IMR-90 (cell line): ENCODE data around the gene SRGN.

Experiments
- BHLHE40 ChIP-seq: fragments of 150-350 bp; IDR thresholded peaks from 2 replicates; pipeline ENCODE4 v1.6.1; 2016; ENCODE audit warnings: mild to moderate bottlenecking, low read depth, low read length
- CEBPB ChIP-seq: IDR thresholded peaks from 2 replicates; pipeline ENCODE4 v1.6.1; 2012; ENCODE audit warnings: low read depth, low read length, improper control_type of control experiment
- CTCF ChIP-seq: conservative IDR thresholded peaks from 2 replicates; pipeline ENCODE4 v1.5.1; 2012; ENCODE audit warnings: mild to moderate bottlenecking, low read depth, low read length, improper control_type of control experiment
- FOS ChIP-seq: fragments of 150-350 bp; IDR thresholded peaks from 2 replicates; pipeline ENCODE4 v1.6.1; 2016; ENCODE audit warnings: low read depth, low read length
- MAFK ChIP-seq: IDR thresholded peaks from 2 replicates; pipeline ENCODE4 v1.6.1; 2012; ENCODE audit warnings: low read depth, low read length, improper control_type of control experiment
- MAZ ChIP-seq: IDR thresholded peaks from 2 replicates; pipeline ENCODE4 v1.6.1; 2012; ENCODE audit warnings: low read depth, mild to moderate bottlenecking, low read length, improper control_type of control experiment, moderate library complexity, borderline replicate concordance
- POLR2A ChIP-seq: IDR thresholded peaks from 2 replicates; pipeline ENCODE4 v1.6.1; 2012; ENCODE audit warnings: mild to moderate bottlenecking, low read depth, low read length
- RAD21 ChIP-seq: IDR thresholded peaks from 2 replicates; pipeline ENCODE4 v1.6.1; 2012; ENCODE audit warnings: low read length, improper control_type of control experiment
- RFX5 ChIP-seq: IDR thresholded peaks from 2 replicates; pipeline ENCODE4 v1.8.0; 2012; ENCODE audit warnings: low read depth, mild to moderate bottlenecking, low read length, moderate library complexity
- SMC3 ChIP-seq: fragments of 150-350 bp; IDR thresholded peaks from 2 replicates; pipeline ENCODE4 v1.6.1; 2016; ENCODE audit warnings: low read depth, mild to moderate bottlenecking, antibody characterized with exemption, low read length, moderate library complexity
- USF2 ChIP-seq: fragments of 150-350 bp; IDR thresholded peaks from 2 replicates; pipeline ENCODE4 v1.6.1; 2017; ENCODE audit warnings: mild to moderate bottlenecking, antibody characterized with exemption, low read length, low read depth

- TF ChIP-seq CTCF, result no peak
- no peak for TF ChIP-seq USF2
- no peak for TF ChIP-seq FOS
- no peak for TF ChIP-seq SMC3
- no peak for TF ChIP-seq RAD21
- no peak for TF ChIP-seq BHLHE40
- TF ChIP-seq POLR2A, result no peak
- TF ChIP-seq MAFK, result no peak
- TF ChIP-seq CEBPB, result no peak
- TF ChIP-seq RFX5, result no peak
- TF ChIP-seq MAZ, result no peak
Observed at GRCh38 chr10:69074532-69074931, 13.4 kb upstream of the SRGN start.
